ENCODE data around the gene CLCN6. TPM values are rescaled to one million over a fixed set of nuclear protein-coding genes. Genes with fewer than 3 reads are reported as not detected.
A peak's percentile ranks its signal among the peaks of the same experiment; 100 is the strongest.

CLCN6 gene
- total RNA-seq, 1 donor from 2014 or later: 42.9 TPM

GRCh38 chr1:11787804-11788436 is 18.1 kb upstream of the CLCN6 start:
- DNase-seq (ENCODE audit: low spot score): no peak
- Mint-ChIP-seq H3K27me3 (ENCODE audit: unreplicated experiment) (peaks cover 14% of the 10 kb centered on the region), H3K9me3 (ENCODE audit: unreplicated experiment) (no peaks in the 10 kb centered on the region), H3K4me1 (ENCODE audit: unreplicated experiment) (peaks cover 2% of the 10 kb centered on the region), H3K4me3 (ENCODE audit: unreplicated experiment) (no peak overlapping the region), H3K36me3 (ENCODE audit: low read depth, unreplicated experiment) (peaks cover 17% of the 10 kb centered on the region), H3K27ac (ENCODE audit: unreplicated experiment) (no peak overlapping the region)
- TF ChIP-seq CTCF (IDR thresholded peaks at IDR 0.05; ENCODE audit: unreplicated experiment): no peak

GRCh38 chr1:11788549-11789053 is 17.4 kb upstream of the CLCN6 start:
- Mint-ChIP-seq H3K27ac (ENCODE audit: unreplicated experiment) (no peak overlapping the region), H3K36me3 (ENCODE audit: low read depth, unreplicated experiment) (peaks cover 17% of the 10 kb centered on the region)
- no peak for TF ChIP-seq CTCF (IDR thresholded peaks at IDR 0.05; ENCODE audit: unreplicated experiment)

GRCh38 chr1:11789126-11790067 is 16.6 kb upstream of the CLCN6 start:
- Mint-ChIP-seq H3K4me1 (ENCODE audit: unreplicated experiment) (peaks cover 2% of the 10 kb centered on the region), H3K36me3 (ENCODE audit: low read depth, unreplicated experiment) (peaks cover 17% of the 10 kb centered on the region), H3K9me3 (ENCODE audit: unreplicated experiment) (no peaks in the 10 kb centered on the region), H3K4me3 (ENCODE audit: unreplicated experiment) (no peak overlapping the region), H3K27ac (ENCODE audit: unreplicated experiment) (no peak overlapping the region), H3K27me3 (ENCODE audit: unreplicated experiment) (peaks cover 14% of the 10 kb centered on the region)
- no peak for DNase-seq (ENCODE audit: low spot score)
- no peak for TF ChIP-seq CTCF (IDR thresholded peaks at IDR 0.05; ENCODE audit: unreplicated experiment)

More at GRCh38 chr1:11788549-11789053, 17.4 kb upstream of the CLCN6 start:
- H3K4me1 Mint-ChIP-seq (ENCODE audit: unreplicated experiment): peaks cover 2% of the 10 kb centered on the region
- no peak overlapping the region for H3K4me3 Mint-ChIP-seq (ENCODE audit: unreplicated experiment)
- no peaks in the 10 kb centered on the region for H3K9me3 Mint-ChIP-seq (ENCODE audit: unreplicated experiment)
- DNase-seq (ENCODE audit: low spot score): no peak
- peaks cover 14% of the 10 kb centered on the region for H3K27me3 Mint-ChIP-seq (ENCODE audit: unreplicated experiment)

GRCh38 chr1:11790101-11790879 is 15.7 kb upstream of the CLCN6 start:
- no peak for DNase-seq (ENCODE audit: low spot score)
- no peak for TF ChIP-seq CTCF (IDR thresholded peaks at IDR 0.05; ENCODE audit: unreplicated experiment)
- H3K36me3 Mint-ChIP-seq (ENCODE audit: low read depth, unreplicated experiment): peaks cover 19% of the 10 kb centered on the region
- no peak overlapping the region for H3K27ac Mint-ChIP-seq (ENCODE audit: unreplicated experiment)
- H3K4me3 Mint-ChIP-seq (ENCODE audit: unreplicated experiment): peak overlapping the region; percentile 16
- peaks cover 14% of the 10 kb centered on the region for H3K27me3 Mint-ChIP-seq (ENCODE audit: unreplicated experiment)
- no peaks in the 10 kb centered on the region for H3K9me3 Mint-ChIP-seq (ENCODE audit: unreplicated experiment)
- peaks cover 2% of the 10 kb centered on the region for H3K4me1 Mint-ChIP-seq (ENCODE audit: unreplicated experiment)

All from endothelial cell (in vitro differentiated cells).